Measurements from ENCODE around the gene MKS1.

Gene MKS1

GRCh38 chr17:58219007-58219788, at the start of gene MKS1:
Gene MKS1, minus strand, starts transcription at chr17:58219255. Its CDS starts 25 bp downstream, at chr17:58219230.
- peak; percentile 92 for DNase-seq

- DNase-seq = no peak
Observed at GRCh38 chr17:58268326-58268725, 49.3 kb upstream of the MKS1 start.

GRCh38 chr17:58267347-58268324, 48.6 kb upstream of the MKS1 start:
- DNase-seq = no peak

GRCh38 chr17:58265902-58266875, 47.1 kb upstream of the MKS1 start:
- no peak for DNase-seq

DNA sequence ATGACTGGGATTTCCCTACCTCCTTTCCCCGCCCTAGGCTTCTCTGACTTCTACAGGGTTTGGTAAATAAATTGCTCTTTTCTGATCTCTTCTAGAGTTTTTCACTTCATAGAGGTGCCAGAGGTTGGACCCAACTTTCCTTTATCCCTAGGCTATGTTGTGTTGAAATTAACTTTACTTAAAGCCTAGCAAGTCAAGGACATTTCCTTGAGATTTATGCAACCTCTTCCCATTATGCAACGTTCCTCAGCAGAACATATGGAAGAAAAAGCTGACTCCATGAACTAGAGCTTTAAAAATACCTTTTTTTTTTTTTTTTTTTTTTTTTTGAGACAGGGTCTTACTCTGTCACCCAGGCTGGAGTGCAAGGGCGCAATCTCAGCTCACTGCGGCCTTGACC, 46.2 kb upstream of the MKS1 start:
- no peak for DNase-seq

- DNase-seq = no peak
Observed at GRCh38 chr17:58264407-58265103, 45.5 kb upstream of the MKS1 start.

DNA sequence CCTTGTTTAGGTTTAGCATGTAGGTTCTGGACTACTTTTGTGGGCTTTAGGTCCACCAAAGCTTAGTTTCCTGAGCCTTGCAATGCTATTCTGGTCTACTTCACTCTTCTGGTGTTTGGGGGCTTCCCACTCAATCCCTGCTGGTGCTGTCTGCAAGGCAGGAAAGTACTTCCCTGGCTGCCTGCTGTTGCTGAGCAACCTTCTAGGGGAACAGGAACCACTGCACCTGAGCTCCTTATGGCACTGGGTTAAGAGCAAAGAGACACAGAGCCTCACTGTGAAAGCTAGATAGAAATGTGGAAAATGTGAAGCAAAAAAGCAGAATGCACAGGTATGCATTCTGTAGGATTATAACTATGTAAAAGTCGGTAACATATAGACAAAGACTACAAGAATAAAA, 44.7 kb upstream of the MKS1 start:
- no peak for DNase-seq

- DNase-seq = no peak
Observed at GRCh38 chr17:58262149-58262548, 43.1 kb upstream of the MKS1 start.

- no peak for DNase-seq
Observed at GRCh38 chr17:58254803-58255202, 35.7 kb upstream of the MKS1 start.

DNA sequence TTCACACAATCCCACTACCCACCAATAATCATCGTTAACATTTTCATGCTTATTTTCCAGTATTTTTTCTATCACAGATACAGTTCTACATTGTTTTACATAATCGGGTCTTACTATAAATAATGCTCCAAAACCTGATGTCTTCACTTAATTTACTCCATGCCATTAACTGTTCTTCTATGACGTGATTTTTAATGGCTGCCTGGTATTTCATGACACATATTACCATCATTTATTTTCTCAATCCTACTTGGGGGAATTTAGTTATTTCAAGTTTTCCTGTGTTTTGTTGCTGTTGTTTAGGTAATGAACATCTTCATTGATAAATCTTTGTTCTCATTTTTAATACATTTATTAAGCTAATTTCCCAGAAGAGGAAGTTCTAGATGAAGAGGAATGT, 34.0 kb upstream of the MKS1 start:
- no peak for DNase-seq

- no peak for DNase-seq
Observed at GRCh38 chr17:58252141-58252540, 33.1 kb upstream of the MKS1 start.

DNA sequence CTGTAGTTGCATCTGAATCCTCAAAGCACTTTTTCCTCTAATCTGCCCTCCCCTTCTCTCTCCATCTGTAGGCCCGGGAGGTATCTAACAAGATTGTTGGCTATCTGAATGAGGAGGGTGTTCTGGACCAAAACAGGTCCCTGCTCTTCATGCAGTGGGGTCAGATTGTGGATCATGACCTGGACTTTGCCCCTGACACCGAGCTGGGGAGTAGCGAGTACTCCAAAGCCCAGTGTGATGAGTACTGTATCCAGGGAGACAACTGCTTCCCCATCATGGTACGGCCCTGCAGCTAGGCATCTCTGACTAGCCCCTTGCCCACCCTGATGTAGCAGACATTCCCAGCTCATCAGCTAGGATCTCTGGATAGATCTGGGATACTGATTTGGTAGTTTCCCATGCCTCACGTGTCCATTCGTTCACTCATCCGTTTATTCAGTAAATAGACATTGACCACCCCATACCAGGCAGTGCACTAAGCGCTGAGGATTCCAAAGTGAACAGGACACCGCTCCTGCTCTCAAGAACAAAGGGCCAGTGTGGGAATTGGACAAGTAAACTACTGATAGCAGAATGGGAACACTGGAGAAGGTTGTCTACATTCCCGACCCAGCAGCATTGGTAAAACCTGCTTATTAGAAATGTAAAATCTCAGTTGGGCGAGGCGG, 31.4 kb upstream of the MKS1 start:
- DNase-seq = no peak

GRCh38 chr17:58249270-58250133, 30.4 kb upstream of the MKS1 start:
- DNase-seq = peak; percentile 63

DNA sequence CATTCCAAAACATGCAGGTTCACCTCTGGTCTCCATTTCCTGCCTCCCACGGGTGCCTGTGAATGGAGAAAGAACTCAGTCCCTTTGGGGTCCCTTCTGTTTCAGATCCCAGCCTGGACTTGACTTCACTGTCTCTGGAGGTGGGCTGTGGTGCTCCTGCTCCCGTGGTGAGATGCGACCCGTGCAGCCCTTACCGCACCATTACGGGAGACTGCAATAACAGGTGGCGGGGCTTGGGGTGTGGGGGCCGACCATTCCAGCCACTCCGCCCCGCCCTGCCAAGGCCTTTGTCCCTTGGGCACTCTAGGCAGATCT, 29.9 kb upstream of the MKS1 start:
- DNase-seq = no peak

GRCh38 chr17:58247511-58248363, 28.7 kb upstream of the MKS1 start:
- no peak for DNase-seq

- DNase-seq = no peak
Observed at GRCh38 chr17:58246781-58247180, 27.7 kb upstream of the MKS1 start.

GRCh38 chr17:58246104-58246740, 27.2 kb upstream of the MKS1 start:
- DNase-seq = no peak

- no peak for DNase-seq
Observed at GRCh38 chr17:58245428-58246103, 26.5 kb upstream of the MKS1 start.
